GM12878 (cell line): Measurements from ENCODE around the gene VSTM4. TPM values are rescaled to one million over a fixed set of nuclear protein-coding genes. Genes with fewer than 3 reads are reported as not detected.

Source experiments
- ATAC-seq: fragments of 200-7000 bp; cut with Tn5 transposase; 3 replicates; pipeline ENCODE4 v1.9.1; 2020; ENCODE audit warnings: mild to moderate bottlenecking, moderate library complexity
- BruUV-seq: library from RNA; stranded (reverse); fragments of 400-500 nt; replicated peaks from 2 replicates; lab custom pipeline; 2021; lab: Mats Ljungman, UMichigan
- CTCF ChIA-PET: fragments of 300-600 bp; sonication (Branson Sonifier 250); formaldehyde crosslinking; extraction: SDS; loops from one replicate; lab custom pipeline; 2021; ENCODE audit warnings: inconsistent platforms; lab: Yijun Ruan, JAX
- POLR2A ChIA-PET: fragments of 350-600 bp; formaldehyde crosslinking; extraction: SDS; loops from one replicate; lab custom pipeline; 2021; ENCODE audit warnings: inconsistent platforms; lab: Charles Lee
- RAD21 ChIA-PET: fragments of 300-600 bp; sonication (Branson Sonifier 250); formaldehyde crosslinking; loops from one replicate; lab custom pipeline; 2023; ENCODE audit warnings: antibody characterized with exemption; ENCODE audit not compliant: unreplicated experiment; lab: Charles Lee
- SMC1A ChIA-PET: fragments of 300-600 bp; sonication (Branson Sonifier 250); formaldehyde crosslinking; loops from one replicate; lab custom pipeline; 2023; ENCODE audit not compliant: unreplicated experiment, uncharacterized antibody; lab: Charles Lee
- DNase-seq: peaks from one replicate; pipeline ENCODE4 v3.0.0-alpha.2; 2011; ENCODE audit warnings: low read depth, low spot score
- FAIRE-seq: peaks from 3 replicates; lab custom pipeline; 2011; peaks lifted over from hg19 to GRCh38; lab: Jason Lieb, UNC
- H2AFZ ChIP-seq: 2 replicates; pipeline ENCODE4 v1.6.0; 2011; ENCODE audit warnings: low read depth, low read length, control low read depth; ENCODE audit not compliant: control insufficient read depth
- H3K27ac ChIP-seq: 2 replicates; pipeline ENCODE4 v1.5.1; 2011; ENCODE audit warnings: control low read depth; ENCODE audit not compliant: control insufficient read depth, insufficient read depth
- H3K27me3 ChIP-seq, 2 experiments: replicated peaks in 1 of 2; 2 replicates each; pipeline versions ENCODE4 v1.6.0 to v1.6.1; 2011; ENCODE audit warnings: low read length in 1 of 2; ENCODE audit not compliant: control insufficient read depth in 2 of 2, insufficient read depth in 2 of 2
- H3K36me3 ChIP-seq, 2 experiments: 2 replicates each; pipeline ENCODE4 v1.5.1; 2011; ENCODE audit warnings: low read length in 1 of 2; ENCODE audit not compliant: control insufficient read depth in 2 of 2, insufficient read depth in 2 of 2
- H3K4me1 ChIP-seq: 2 replicates; pipeline ENCODE4 v1.6.1; 2011; ENCODE audit warnings: mild to moderate bottlenecking, low read length, moderate library complexity, mixed read lengths; ENCODE audit not compliant: control insufficient read depth, insufficient read depth
- H3K4me2 ChIP-seq: 2 replicates; pipeline ENCODE4 v1.6.0; 2011; ENCODE audit warnings: control low read depth; ENCODE audit not compliant: control insufficient read depth, insufficient read depth
- H3K4me3 ChIP-seq: fragments of 200-600 bp; sonication (generic); 2 replicates; pipeline ENCODE4 v1.5.1; 2016
- H3K79me2 ChIP-seq: 2 replicates; pipeline ENCODE4 v1.6.0; 2011; ENCODE audit warnings: low read length; ENCODE audit not compliant: control insufficient read depth, insufficient read depth
- H3K9ac ChIP-seq: 2 replicates; pipeline ENCODE4 v1.8.0; 2011; ENCODE audit warnings: low read length, control low read depth, mixed read lengths; ENCODE audit not compliant: control insufficient read depth, insufficient read depth
- H3K9me3 ChIP-seq: replicated peaks from 3 replicates; pipeline ENCODE4 v1.5.1; 2011; ENCODE audit warnings: mild to moderate bottlenecking, low read length; ENCODE audit not compliant: control insufficient read depth, insufficient read depth
- H4K20me1 ChIP-seq: 2 replicates; pipeline ENCODE4 v1.6.0; 2011; ENCODE audit not compliant: control insufficient read depth, insufficient read depth
- BMI1 ChIP-seq: fragments of 450-650 bp; IDR thresholded peaks from 2 replicates; pipeline ENCODE4 v1.6.1; 2016; ENCODE audit warnings: mild to moderate bottlenecking, moderate library complexity, borderline replicate concordance
- CBX3 ChIP-seq: fragments of 200-600 bp; sonication (generic); IDR thresholded peaks from 2 replicates; pipeline ENCODE4 v1.6.1; 2016; ENCODE audit warnings: low read depth, borderline replicate concordance
- CBX5 ChIP-seq: sonication (generic); IDR thresholded peaks from 2 replicates; pipeline ENCODE4 v1.6.1; 2016; ENCODE audit warnings: low read depth, moderate library complexity, mild to moderate bottlenecking, inconsistent platforms
- CHD1 ChIP-seq: IDR thresholded peaks from 2 replicates; pipeline ENCODE4 v1.6.1; 2012; ENCODE audit warnings: low read depth, low read length, improper control_type of control experiment
- CREM ChIP-seq: IDR thresholded peaks from 2 replicates; pipeline ENCODE4 v1.6.1; 2014; ENCODE audit warnings: antibody characterized with exemption, low read depth
- E2F8 ChIP-seq: fragments of 450-650 bp; IDR thresholded peaks from 2 replicates; pipeline ENCODE4 v1.6.1; 2018; ENCODE audit warnings: mild to moderate bottlenecking, low read depth, moderate library complexity; ENCODE audit not compliant: partially characterized antibody
- HCFC1 ChIP-seq: fragments of 150-350 bp; IDR thresholded peaks from 2 replicates; pipeline ENCODE4 v1.6.1; 2014; ENCODE audit warnings: low read length
- IRF3 ChIP-seq: fragments of 450-650 bp; IDR thresholded peaks from 2 replicates; pipeline ENCODE4 v1.6.1; 2014; ENCODE audit warnings: mild to moderate bottlenecking
- KAT2A ChIP-seq: conservative IDR thresholded peaks from 2 replicates; pipeline ENCODE4 v1.6.1; 2011; ENCODE audit warnings: low read depth, low read length; ENCODE audit not compliant: control insufficient read depth
- NBN ChIP-seq: fragments of 450-650 bp; IDR thresholded peaks from 2 replicates; pipeline ENCODE4 v1.6.1; 2016
- NR2C2 ChIP-seq: IDR thresholded peaks from 2 replicates; pipeline ENCODE4 v1.6.1; 2011; ENCODE audit warnings: borderline replicate concordance, low read depth; ENCODE audit not compliant: control insufficient read depth, insufficient read length
- RAD51 ChIP-seq: fragments of 450-650 bp; IDR thresholded peaks from 2 replicates; pipeline ENCODE4 v1.6.1; 2016; ENCODE audit warnings: moderate library complexity, mild to moderate bottlenecking, inconsistent platforms
- RUNX3 ChIP-seq: IDR thresholded peaks from 2 replicates; pipeline ENCODE4 v1.6.1; 2012; ENCODE audit warnings: low read length, inconsistent platforms
- SMAD5 ChIP-seq: IDR thresholded peaks from 2 replicates; pipeline ENCODE4 v1.6.1; 2016; ENCODE audit warnings: antibody characterized with exemption, low read depth
- SREBF1 ChIP-seq: IDR thresholded peaks from 2 replicates; pipeline ENCODE4 v1.6.1; 2012; ENCODE audit warnings: mild to moderate bottlenecking, low read length
- TCF7 ChIP-seq: IDR thresholded peaks from 2 replicates; pipeline ENCODE4 v1.6.1; 2014; ENCODE audit warnings: antibody characterized with exemption, borderline replicate concordance
- YY1 ChIP-seq: IDR thresholded peaks from 2 replicates; pipeline ENCODE4 v1.6.1; 2011; ENCODE audit warnings: low read depth, mild to moderate bottlenecking, low read length
- WGBS: methylation state at CpG from one replicate; pipeline ENCODE4 v1.1.6; 2016; ENCODE audit warnings: low lambda C conversion rate; ENCODE audit not compliant: insufficient replicate concordance, insufficient coverage; ENCODE audit errors: missing lambda C conversion rate; 5-methylcytosine and 5-hydroxymethylcytosine counted together
- in situ Hi-C: fragments of 300-500 bp; cut with MboI; formaldehyde crosslinking; loops from 9 replicates; pipeline ENCODE4 v1.14.3; 2018; ENCODE audit warnings: mixed read lengths
- intact Hi-C: fragments of 100-400 bp; cut with micrococcal nuclease; formaldehyde crosslinking; loops from one replicate; pipeline ENCODE4 v1.14.2; 2022; ENCODE audit not compliant: unreplicated experiment
- polyA plus RNA-seq, 11 experiments: library from polyadenylated mRNA; depleted of rRNA in 4 of 11; unstranded in 6 of 11; stranded (reverse) in 5 of 11; fragments of >200 nt; fragmentation: Nextera tagmentation in 4 of 11; fragmentation: Illumina TruSeq in 1 of 11; extraction: Ambion mirVana in 4 of 11; extraction: Trizol in 1 of 11; gene quantifications; 1 replicate in 1 of 11; 2 replicates in 10 of 11; pipeline versions ENCODE4 v1.2.1 to v1.2.3, GENCODE V29; 2011 to 2016; ENCODE audit warnings: inconsistent platforms in 2 of 11, missing spikeins in 2 of 11, low read depth in 1 of 11
- total RNA-seq, 4 experiments: library from RNA; depleted of rRNA in 3 of 4; stranded (reverse); fragments of >200 nt in 3 of 4; fragmentation: Illumina TruSeq in 1 of 4; extraction: Trizol in 1 of 4; gene quantifications; 2 replicates each; pipeline versions ENCODE4 v1.2.1 to v1.2.3, GENCODE V29; 2013 to 2021
- TF ChIP-seq, protein P1 (sequence below): fragments of 450-650 bp; IDR thresholded peaks from 2 replicates; pipeline ENCODE4 v1.6.1; 2018; ENCODE audit warnings: borderline replicate concordance, mild to moderate bottlenecking; ENCODE audit not compliant: partially characterized antibody
- TF ChIP-seq, protein P2 (sequence below): fragments of 450-650 bp; IDR thresholded peaks from 2 replicates; pipeline ENCODE4 v1.6.1; 2017; ENCODE audit warnings: low read depth, mild to moderate bottlenecking, moderate library complexity

The VSTM4 gene
- total and polyA plus RNA-seq, 10 of the 15 experiments (the other 5 are each of a cell fraction or from before 2014, with no cell fraction given) = 0.01 to 0.14 (median 0.02) TPM; not detected in 7

- no peak for FAIRE-seq
- CTCF ChIA-PET = no interaction called here
- Histone ChIP-seq H2AFZ (no peak overlapping the region), H3K9ac (no peak overlapping the region), H3K4me3 (no peak overlapping the region), H3K79me2 (no peaks in the 10 kb centered on the region), H3K36me3 (no peaks in the 10 kb centered on the region), H3K9me3 (peaks cover 1% of the 10 kb centered on the region; the same call in 1 of the 3 replicates), H4K20me1 (no peaks in the 10 kb centered on the region; the same call in 1 of the 2 replicates), H3K27ac (no peak overlapping the region), H3K27me3 (no peaks in the 10 kb centered on the region; a peak in 1 of 4 replicates), H3K4me2 (no peak overlapping the region), H3K4me1 (peaks cover 10% of the 10 kb centered on the region; the same call in 1 of the 2 replicates)
- RAD21 ChIA-PET = no interaction called here
- WGBS = 0% methylated on average over 1 of the region's 1 CpG
- in situ Hi-C loops = no loop called here
- intact Hi-C loops = no loop called here
- BruUV-seq = no TSS peak
- SMC1A ChIA-PET = interaction anchor here (1.5 kb wide), 1 partner anchor 15 kb away, joined by 3 read pairs; no protein-coding TSS in a partner anchor
- no peak for ATAC-seq
- POLR2A ChIA-PET = no interaction called here
- no peak for DNase-seq
- TF ChIP-seq, protein P1, sequence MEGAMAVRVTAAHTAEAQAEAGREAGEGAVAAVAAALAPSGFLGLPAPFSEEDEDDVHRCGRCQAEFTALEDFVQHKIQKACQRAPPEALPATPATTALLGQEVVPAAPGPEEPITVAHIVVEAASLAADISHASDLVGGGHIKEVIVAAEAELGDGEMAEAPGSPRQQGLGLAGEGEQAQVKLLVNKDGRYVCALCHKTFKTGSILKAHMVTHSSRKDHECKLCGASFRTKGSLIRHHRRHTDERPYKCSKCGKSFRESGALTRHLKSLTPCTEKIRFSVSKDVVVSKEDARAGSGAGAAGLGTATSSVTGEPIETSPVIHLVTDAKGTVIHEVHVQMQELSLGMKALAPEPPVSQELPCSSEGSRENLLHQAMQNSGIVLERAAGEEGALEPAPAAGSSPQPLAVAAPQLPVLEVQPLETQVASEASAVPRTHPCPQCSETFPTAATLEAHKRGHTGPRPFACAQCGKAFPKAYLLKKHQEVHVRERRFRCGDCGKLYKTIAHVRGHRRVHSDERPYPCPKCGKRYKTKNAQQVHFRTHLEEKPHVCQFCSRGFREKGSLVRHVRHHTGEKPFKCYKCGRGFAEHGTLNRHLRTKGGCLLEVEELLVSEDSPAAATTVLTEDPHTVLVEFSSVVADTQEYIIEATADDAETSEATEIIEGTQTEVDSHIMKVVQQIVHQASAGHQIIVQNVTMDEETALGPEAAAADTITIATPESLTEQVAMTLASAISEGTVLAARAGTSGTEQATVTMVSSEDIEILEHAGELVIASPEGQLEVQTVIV = no peak
- no peak for TF ChIP-seq CREM
- no peak for TF ChIP-seq CHD1
- no peak for TF ChIP-seq RAD51
- TF ChIP-seq SREBF1 = no peak
- no peak for TF ChIP-seq BMI1
- TF ChIP-seq, protein P2, sequence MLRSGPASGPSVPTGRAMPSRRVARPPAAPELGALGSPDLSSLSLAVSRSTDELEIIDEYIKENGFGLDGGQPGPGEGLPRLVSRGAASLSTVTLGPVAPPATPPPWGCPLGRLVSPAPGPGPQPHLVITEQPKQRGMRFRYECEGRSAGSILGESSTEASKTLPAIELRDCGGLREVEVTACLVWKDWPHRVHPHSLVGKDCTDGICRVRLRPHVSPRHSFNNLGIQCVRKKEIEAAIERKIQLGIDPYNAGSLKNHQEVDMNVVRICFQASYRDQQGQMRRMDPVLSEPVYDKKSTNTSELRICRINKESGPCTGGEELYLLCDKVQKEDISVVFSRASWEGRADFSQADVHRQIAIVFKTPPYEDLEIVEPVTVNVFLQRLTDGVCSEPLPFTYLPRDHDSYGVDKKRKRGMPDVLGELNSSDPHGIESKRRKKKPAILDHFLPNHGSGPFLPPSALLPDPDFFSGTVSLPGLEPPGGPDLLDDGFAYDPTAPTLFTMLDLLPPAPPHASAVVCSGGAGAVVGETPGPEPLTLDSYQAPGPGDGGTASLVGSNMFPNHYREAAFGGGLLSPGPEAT = no peak
- no peak for TF ChIP-seq YY1
- no peak for TF ChIP-seq NBN
- TF ChIP-seq SMAD5 = no peak
- no peak for TF ChIP-seq HCFC1
- no peak for TF ChIP-seq E2F8
- TF ChIP-seq KAT2A = no peak
- no peak for TF ChIP-seq NR2C2
- no peak for TF ChIP-seq CBX3
- no peak for TF ChIP-seq IRF3
- TF ChIP-seq RUNX3 = no peak
- no peak for TF ChIP-seq CBX5
- TF ChIP-seq TCF7 = no peak
These were observed 59.0 kb downstream of the VSTM4 start for GRCh38 chr10:49056356-49056755.
